Measurements from ENCODE around the gene C13orf42.

The C13orf42 gene
- 0 to 0.14 reads per million in 2 donors for total RNA-seq

GRCh38 chr13:51111174-51111573, at the start of gene C13orf42:
Gene C13orf42, minus strand, starts transcription at chr13:51111274. Its CDS starts 65 bp downstream, at chr13:51111209.
- no peak for DNase-seq

GRCh38 chr13:51158880-51159518, 47.9 kb upstream of the C13orf42 start:
- DNase-seq, result no peak

GRCh38 chr13:51158365-51158764, 47.3 kb upstream of the C13orf42 start:
- no peak for DNase-seq

GRCh38 chr13:51156648-51157047, 45.6 kb upstream of the C13orf42 start:
- DNase-seq, result no peak

GRCh38 chr13:51155776-51156515, 44.9 kb upstream of the C13orf42 start:
- DNase-seq, result no peak

- no peak for DNase-seq
Measured at GRCh38 chr13:51155161-51155560, 44.1 kb upstream of the C13orf42 start.

GRCh38 chr13:51154029-51154555, 43.0 kb upstream of the C13orf42 start:
- no peak for DNase-seq

- no peak for DNase-seq
Measured at GRCh38 chr13:51153527-51153926, 42.5 kb upstream of the C13orf42 start.

- no peak for DNase-seq
Measured at GRCh38 chr13:51152701-51153100, 41.6 kb upstream of the C13orf42 start.

- DNase-seq, result no peak
Measured at GRCh38 chr13:51151463-51151862, 40.4 kb upstream of the C13orf42 start.

- no peak for DNase-seq
Measured at GRCh38 chr13:51148952-51149573, 38.0 kb upstream of the C13orf42 start.

GRCh38 chr13:51148223-51148951, 37.3 kb upstream of the C13orf42 start:
- DNase-seq, result no peak

- no peak for DNase-seq
Measured at GRCh38 chr13:51147732-51148131, 36.7 kb upstream of the C13orf42 start.

GRCh38 chr13:51146667-51147066, 35.6 kb upstream of the C13orf42 start:
- DNase-seq, result no peak

GRCh38 chr13:51137250-51137649, 26.2 kb upstream of the C13orf42 start:
- no peak for DNase-seq

GRCh38 chr13:51136276-51136980, 25.4 kb upstream of the C13orf42 start:
- no peak for DNase-seq

- DNase-seq, result no peak
Measured at GRCh38 chr13:51134763-51135365, 23.8 kb upstream of the C13orf42 start.

GRCh38 chr13:51130348-51130747, 19.3 kb upstream of the C13orf42 start:
- DNase-seq, result no peak

- peak; percentile 19 for DNase-seq
Measured at GRCh38 chr13:51125495-51126226, 14.6 kb upstream of the C13orf42 start.

GRCh38 chr13:51122868-51123566, 11.9 kb upstream of the C13orf42 start:
- no peak for DNase-seq

Measured in T-helper 9 cell (primary cell).